Heart left ventricle (tissue), 13 donors: Measurements from ENCODE around the gene UVRAG.

ENCODE experiments used
- CTCF ChIP-seq, 12 donors: fragments of 200-600 bp; sonication (generic) in 4 of 12; IDR thresholded peaks; one replicate each; pipeline versions ENCODE4 v1.5.0 to v1.8.0; 2018 to 2022; ENCODE audit warnings: antibody characterized with exemption in 12 of 12, mild to moderate bottlenecking in 5 of 12
- POLR2A ChIP-seq, 2 donors: fragments of 450-650 bp; IDR thresholded peaks; one replicate each; pipeline ENCODE4 v1.6.1; 2017; ENCODE audit warnings: antibody characterized with exemption in 2 of 2, mild to moderate bottlenecking in 2 of 2, moderate library complexity in 2 of 2
- donor health status: ischemic (EF 13 %, LVEDD 7.1; RV severe dilation, severe dysfunction).
- donor health status: DM: no; HTN: yes; CAD: no.
- donor health status: DM: no; HTN: no; CAD: no.
- donor health status: ischemic (EF 25% LVEDD 6.9; RV normal size, moderate dysfunction).
- donor health status: ischemic (EF 25% LVEDD 5.7; RV mildly dilated, moderate dysfunction).
- donor health status: ischemic (EF 35%, LVEDD 5.7; RV mildly dilated, moderate dysfunction).
- donor health status: nonischemic (EF 11% LVEDD 7.7; RV severe dilation, severe dysfunction).
- donor health status: DM: yes; HTN: yes; CAD: no.
- donor health status: PGD.
- donor health status: ischemic (EF 29% LVEDD 5.4; RV normal size, mild dysfunction).
- donor health status: nonischemic (EF 23%, LVEDD 6.1; RV moderate dilation, normal function).

GRCh38 chr11:76156971-76157427, 342.0 kb downstream of the UVRAG start:
- TF ChIP-seq CTCF (IDR thresholded peaks at IDR 0.05), result no peak
- no peak for TF ChIP-seq POLR2A (IDR thresholded peaks at IDR 0.05)
